Liver (tissue), 3 donors: ENCODE results near the gene COL20A1.

ENCODE experiments used
- FOXA1 ChIP-seq: IDR thresholded peaks from 2 replicates; pipeline ENCODE4 v1.6.1; 2016; ENCODE audit warnings: antibody characterized with exemption
- GABPA ChIP-seq, 2 donors: IDR thresholded peaks in 1 of 2; conservative IDR thresholded peaks in 1 of 2; 2 replicates each; pipeline ENCODE4 v1.6.1; 2016; ENCODE audit warnings: antibody characterized with exemption in 2 of 2, mild to moderate bottlenecking in 1 of 2, moderate library complexity in 1 of 2
- MAX ChIP-seq: IDR thresholded peaks from 2 replicates; pipeline ENCODE4 v1.6.1; 2016; ENCODE audit warnings: antibody characterized with exemption
- RAD21 ChIP-seq, 2 donors: IDR thresholded peaks; 2 replicates each; pipeline ENCODE4 v1.6.1; 2016; ENCODE audit warnings: antibody characterized with exemption in 2 of 2, mild to moderate bottlenecking in 2 of 2
- RXRA ChIP-seq, 2 donors: IDR thresholded peaks; 2 replicates each; pipeline ENCODE4 v1.6.1; 2017 to 2018; ENCODE audit warnings: antibody characterized with exemption in 2 of 2, mild to moderate bottlenecking in 1 of 2
- TAF1 ChIP-seq: conservative IDR thresholded peaks from 2 replicates; pipeline ENCODE4 v1.6.1; 2016; ENCODE audit warnings: antibody characterized with exemption, mild to moderate bottlenecking
- YY1 ChIP-seq: IDR thresholded peaks from 2 replicates; pipeline ENCODE4 v1.6.1; 2016; ENCODE audit warnings: antibody characterized with exemption, mild to moderate bottlenecking
- TF ChIP-seq, protein P1 (sequence below): fragments of 150-350 bp; IDR thresholded peaks from 2 replicates; pipeline ENCODE4 v1.5.1; 2017; ENCODE audit warnings: improper control_type of control experiment, low read depth, low read length; ENCODE audit not compliant: missing input control
- TF ChIP-seq, protein P2 (sequence below): IDR thresholded peaks from 2 replicates; pipeline ENCODE4 v1.6.1; 2016; ENCODE audit warnings: antibody characterized with exemption
- TF ChIP-seq, protein P3 (sequence below): IDR thresholded peaks from 2 replicates; pipeline ENCODE4 v1.6.1; 2016; ENCODE audit warnings: antibody characterized with exemption, mild to moderate bottlenecking
- donor health status: healthy.
- donor health status: healthy.

DNA sequence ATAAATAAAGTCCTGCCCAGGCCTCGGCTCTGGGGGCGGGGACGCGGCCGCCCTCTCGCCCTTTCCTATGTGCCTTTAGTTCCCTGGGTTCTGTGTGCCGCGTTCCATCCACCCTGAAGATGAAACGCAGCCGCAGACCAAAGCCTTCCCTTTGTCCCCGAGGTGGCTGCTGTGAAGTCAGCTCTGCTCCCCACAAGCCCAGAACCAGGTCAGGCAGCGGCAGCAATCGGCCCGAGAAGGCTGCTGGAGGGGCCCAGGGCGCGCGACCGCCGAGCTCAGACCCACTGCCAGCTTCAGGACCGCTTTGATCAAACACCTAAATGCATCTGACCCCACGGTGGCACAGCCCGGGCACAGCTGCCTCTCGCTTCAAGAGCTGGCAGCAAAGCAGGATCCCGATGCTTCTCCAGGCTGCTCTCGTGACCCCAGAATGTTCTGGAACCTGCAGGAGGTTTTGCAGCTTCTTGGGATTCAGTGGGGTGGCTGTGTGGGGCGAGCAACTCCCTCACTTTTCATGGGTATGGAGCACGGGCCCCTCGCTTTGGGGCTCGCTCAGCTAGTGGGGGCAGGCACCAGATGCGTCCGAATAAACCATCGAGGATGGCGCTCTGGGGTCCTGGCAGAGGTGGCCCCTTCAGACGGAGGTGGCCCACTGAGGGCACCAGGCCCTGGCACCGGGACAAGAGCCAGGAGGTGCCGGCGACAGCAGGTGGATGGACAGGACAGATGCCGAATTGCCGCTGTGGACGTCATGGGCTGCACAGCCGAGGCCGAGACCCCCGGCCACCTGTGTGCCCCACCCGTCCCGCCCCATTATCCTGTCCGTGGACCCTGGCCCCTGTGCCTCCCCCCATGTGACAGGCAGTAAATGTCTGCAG, 55.2 kb downstream of the COL20A1 start:
- TF ChIP-seq, protein P1, sequence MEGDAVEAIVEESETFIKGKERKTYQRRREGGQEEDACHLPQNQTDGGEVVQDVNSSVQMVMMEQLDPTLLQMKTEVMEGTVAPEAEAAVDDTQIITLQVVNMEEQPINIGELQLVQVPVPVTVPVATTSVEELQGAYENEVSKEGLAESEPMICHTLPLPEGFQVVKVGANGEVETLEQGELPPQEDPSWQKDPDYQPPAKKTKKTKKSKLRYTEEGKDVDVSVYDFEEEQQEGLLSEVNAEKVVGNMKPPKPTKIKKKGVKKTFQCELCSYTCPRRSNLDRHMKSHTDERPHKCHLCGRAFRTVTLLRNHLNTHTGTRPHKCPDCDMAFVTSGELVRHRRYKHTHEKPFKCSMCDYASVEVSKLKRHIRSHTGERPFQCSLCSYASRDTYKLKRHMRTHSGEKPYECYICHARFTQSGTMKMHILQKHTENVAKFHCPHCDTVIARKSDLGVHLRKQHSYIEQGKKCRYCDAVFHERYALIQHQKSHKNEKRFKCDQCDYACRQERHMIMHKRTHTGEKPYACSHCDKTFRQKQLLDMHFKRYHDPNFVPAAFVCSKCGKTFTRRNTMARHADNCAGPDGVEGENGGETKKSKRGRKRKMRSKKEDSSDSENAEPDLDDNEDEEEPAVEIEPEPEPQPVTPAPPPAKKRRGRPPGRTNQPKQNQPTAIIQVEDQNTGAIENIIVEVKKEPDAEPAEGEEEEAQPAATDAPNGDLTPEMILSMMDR, result no peak
- TF ChIP-seq, protein P2, sequence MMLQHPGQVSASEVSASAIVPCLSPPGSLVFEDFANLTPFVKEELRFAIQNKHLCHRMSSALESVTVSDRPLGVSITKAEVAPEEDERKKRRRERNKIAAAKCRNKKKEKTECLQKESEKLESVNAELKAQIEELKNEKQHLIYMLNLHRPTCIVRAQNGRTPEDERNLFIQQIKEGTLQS, result no peak
- TF ChIP-seq RAD21 (IDR thresholded peaks at IDR 0.05), result no peak
- TF ChIP-seq RXRA (IDR thresholded peaks at IDR 0.05), result no peak
- TF ChIP-seq, protein P3, sequence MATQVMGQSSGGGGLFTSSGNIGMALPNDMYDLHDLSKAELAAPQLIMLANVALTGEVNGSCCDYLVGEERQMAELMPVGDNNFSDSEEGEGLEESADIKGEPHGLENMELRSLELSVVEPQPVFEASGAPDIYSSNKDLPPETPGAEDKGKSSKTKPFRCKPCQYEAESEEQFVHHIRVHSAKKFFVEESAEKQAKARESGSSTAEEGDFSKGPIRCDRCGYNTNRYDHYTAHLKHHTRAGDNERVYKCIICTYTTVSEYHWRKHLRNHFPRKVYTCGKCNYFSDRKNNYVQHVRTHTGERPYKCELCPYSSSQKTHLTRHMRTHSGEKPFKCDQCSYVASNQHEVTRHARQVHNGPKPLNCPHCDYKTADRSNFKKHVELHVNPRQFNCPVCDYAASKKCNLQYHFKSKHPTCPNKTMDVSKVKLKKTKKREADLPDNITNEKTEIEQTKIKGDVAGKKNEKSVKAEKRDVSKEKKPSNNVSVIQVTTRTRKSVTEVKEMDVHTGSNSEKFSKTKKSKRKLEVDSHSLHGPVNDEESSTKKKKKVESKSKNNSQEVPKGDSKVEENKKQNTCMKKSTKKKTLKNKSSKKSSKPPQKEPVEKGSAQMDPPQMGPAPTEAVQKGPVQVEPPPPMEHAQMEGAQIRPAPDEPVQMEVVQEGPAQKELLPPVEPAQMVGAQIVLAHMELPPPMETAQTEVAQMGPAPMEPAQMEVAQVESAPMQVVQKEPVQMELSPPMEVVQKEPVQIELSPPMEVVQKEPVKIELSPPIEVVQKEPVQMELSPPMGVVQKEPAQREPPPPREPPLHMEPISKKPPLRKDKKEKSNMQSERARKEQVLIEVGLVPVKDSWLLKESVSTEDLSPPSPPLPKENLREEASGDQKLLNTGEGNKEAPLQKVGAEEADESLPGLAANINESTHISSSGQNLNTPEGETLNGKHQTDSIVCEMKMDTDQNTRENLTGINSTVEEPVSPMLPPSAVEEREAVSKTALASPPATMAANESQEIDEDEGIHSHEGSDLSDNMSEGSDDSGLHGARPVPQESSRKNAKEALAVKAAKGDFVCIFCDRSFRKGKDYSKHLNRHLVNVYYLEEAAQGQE, result no peak
- TF ChIP-seq MAX, result no peak
- TF ChIP-seq GABPA (IDR thresholded peaks at IDR 0.05 in 1 of 2, conservative IDR thresholded peaks at IDR 0.05 in 1 of 2), result no peak
- no peak for TF ChIP-seq YY1
- no peak for TF ChIP-seq TAF1
- TF ChIP-seq FOXA1, result no peak
